ENCODE measurements around the gene ZNF750. TPM values are rescaled to one million over a fixed set of nuclear protein-coding genes. Genes with fewer than 3 reads are reported as not detected.
A peak's percentile ranks its signal among the peaks of the same experiment; 100 is the strongest.

Gene ZNF750
- total RNA-seq, 2 experiments from 2014 or later: not detected

DNA sequence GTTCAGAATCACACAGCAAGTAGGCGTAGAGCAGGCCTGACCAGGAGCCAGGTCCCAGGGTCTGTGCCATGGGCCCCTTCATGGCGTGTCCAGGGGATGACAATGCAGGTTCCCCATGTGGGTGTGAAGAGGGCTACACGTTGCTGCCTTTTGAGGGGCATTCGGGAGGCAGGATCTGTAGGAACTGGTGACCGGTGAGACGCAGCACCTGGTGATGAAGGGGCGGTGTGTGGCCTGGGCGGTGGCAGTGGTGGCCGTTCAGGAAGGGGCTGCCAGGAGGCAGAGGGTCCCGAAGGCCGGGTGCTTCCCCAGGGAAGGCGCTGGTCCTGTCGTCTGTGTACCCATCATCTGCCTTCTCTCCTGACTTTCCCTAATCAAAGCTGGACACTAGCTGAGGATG is 34.6 kb downstream of the ZNF750 start:
- Mint-ChIP-seq H3K27ac (no peak overlapping the region), H3K4me3 (no peak overlapping the region), H3K4me1 (ENCODE audit: low read depth) (peaks cover 3% of the 10 kb centered on the region), H3K9me3 (ENCODE audit: insufficient read depth) (peaks cover 3% of the 10 kb centered on the region), H3K27me3 (ENCODE audit: low read depth) (no peaks in the 10 kb centered on the region), H3K36me3 (ENCODE audit: low read depth) (peaks cover 16% of the 10 kb centered on the region)
- POLR2A ChIA-PET: no interaction called here
- DNase-seq: no peak
- ATAC-seq: no peak
- CTCF ChIA-PET: no interaction called here

DNA sequence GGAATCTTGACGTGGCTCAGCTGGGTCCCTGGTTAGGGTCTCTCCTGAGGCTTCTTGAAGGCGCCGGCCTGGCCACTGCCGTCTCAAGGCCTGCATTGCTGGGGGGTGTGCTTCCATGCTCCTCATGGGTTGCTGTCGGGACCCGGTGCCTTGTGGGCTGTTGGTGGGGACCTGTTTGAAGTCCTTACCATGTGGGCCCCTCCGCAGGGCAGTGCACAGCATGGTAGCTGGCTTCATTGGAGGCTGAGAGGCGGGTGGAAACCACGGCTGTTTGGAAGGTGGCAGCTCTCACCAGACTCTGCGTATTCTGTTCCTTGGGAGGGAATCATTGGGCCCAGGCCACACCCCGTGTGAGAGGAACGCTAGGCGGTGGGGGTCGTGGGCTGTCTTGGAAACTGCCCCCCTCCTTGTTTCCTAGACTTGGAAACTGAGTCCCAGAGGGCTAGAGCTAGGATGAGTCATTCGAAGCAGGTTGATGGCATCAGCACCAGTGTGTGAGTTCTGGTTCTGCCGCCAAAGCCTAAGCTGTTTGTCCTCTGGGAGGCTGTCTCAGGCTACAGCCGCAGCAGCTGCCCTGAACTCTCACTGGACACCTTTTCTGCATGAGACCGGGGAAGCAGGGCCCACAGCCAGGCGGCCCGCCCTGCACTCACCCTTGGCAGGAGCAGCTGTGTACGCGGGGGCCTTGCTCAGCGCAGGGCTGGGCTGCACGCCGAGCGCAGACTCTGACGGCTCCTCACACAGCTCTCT is 35.2 kb downstream of the ZNF750 start:
- POLR2A ChIA-PET: no interaction called here
- DNase-seq (no peak), ATAC-seq (no peak)
- H3K4me3 Mint-ChIP-seq: no peak overlapping the region
- H3K27me3 Mint-ChIP-seq (ENCODE audit: low read depth): no peaks in the 10 kb centered on the region
- H3K27ac Mint-ChIP-seq: no peak overlapping the region
- H3K4me1 Mint-ChIP-seq (ENCODE audit: low read depth): peaks cover 3% of the 10 kb centered on the region
- H3K9me3 Mint-ChIP-seq (ENCODE audit: insufficient read depth): peaks cover 3% of the 10 kb centered on the region
- peaks cover 22% of the 10 kb centered on the region for H3K36me3 Mint-ChIP-seq (ENCODE audit: low read depth)
- CTCF ChIA-PET: no interaction called here

DNA sequence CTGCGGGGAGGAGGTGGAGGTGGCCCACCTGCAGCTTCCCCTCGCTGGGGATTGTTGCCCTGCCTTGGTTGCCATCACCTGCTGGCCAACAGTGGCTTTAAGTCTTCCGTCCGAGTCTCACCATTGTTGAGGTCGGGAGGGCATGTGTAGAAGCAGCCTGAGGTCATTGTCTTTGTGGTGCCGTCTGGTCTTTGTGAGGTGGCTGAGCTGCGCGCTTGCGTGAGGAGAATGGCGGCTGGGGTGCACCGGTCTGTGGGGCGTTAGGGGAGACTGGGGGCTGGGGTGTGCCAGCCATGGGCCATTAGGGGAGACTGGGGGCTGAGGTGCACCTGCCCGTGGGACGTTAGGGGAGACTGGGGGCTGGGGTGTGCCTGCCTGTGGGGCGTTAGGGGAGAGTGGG is 36.2 kb downstream of the ZNF750 start:
- H3K27me3 Mint-ChIP-seq (ENCODE audit: low read depth): no peaks in the 10 kb centered on the region

DNA sequence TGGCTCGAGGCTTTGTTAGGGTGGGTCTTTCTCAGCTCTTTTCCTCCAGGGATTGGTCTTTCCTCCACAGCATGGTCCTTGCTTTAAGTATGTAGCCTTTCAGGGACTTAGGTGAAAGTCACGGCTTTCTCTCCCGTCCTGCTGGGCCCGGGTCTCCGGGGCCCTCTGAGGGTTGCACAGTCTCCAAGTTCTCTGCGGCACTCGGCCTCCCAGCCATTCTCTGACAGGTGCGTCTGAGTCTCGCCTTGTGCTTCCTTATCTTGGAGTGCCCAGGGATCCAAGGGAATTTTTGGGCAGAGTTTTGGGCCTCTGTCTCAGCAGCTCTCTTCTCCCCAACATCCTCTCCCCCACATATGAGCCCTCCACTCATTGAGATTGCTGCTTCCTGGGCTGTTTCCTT is 36.6 kb downstream of the ZNF750 start:
- Mint-ChIP-seq H3K4me1 (ENCODE audit: low read depth) (peaks cover 3% of the 10 kb centered on the region), H3K9me3 (ENCODE audit: insufficient read depth) (peaks cover 3% of the 10 kb centered on the region), H3K27me3 (ENCODE audit: low read depth) (no peaks in the 10 kb centered on the region), H3K27ac (no peak overlapping the region), H3K4me3 (no peak overlapping the region), H3K36me3 (ENCODE audit: low read depth) (peaks cover 24% of the 10 kb centered on the region)
- ATAC-seq: no peak
- ChIA-PET POLR2A (interaction anchor here (1.0 kb wide), 1 partner anchor 61 kb away, joined by 4 read pairs; no protein-coding TSS in a partner anchor), CTCF (no interaction called here)
- no peak for DNase-seq

More for the DNA sequence above, 36.2 kb downstream of the ZNF750 start:
- ChIA-PET CTCF (no interaction called here), POLR2A (no interaction called here)
- Mint-ChIP-seq H3K4me1 (ENCODE audit: low read depth) (peaks cover 3% of the 10 kb centered on the region), H3K27ac (no peak overlapping the region), H3K36me3 (ENCODE audit: low read depth) (peaks cover 22% of the 10 kb centered on the region), H3K9me3 (ENCODE audit: insufficient read depth) (peaks cover 3% of the 10 kb centered on the region), H3K4me3 (no peak overlapping the region)
- ATAC-seq (no peak), DNase-seq (no peak)

DNA sequence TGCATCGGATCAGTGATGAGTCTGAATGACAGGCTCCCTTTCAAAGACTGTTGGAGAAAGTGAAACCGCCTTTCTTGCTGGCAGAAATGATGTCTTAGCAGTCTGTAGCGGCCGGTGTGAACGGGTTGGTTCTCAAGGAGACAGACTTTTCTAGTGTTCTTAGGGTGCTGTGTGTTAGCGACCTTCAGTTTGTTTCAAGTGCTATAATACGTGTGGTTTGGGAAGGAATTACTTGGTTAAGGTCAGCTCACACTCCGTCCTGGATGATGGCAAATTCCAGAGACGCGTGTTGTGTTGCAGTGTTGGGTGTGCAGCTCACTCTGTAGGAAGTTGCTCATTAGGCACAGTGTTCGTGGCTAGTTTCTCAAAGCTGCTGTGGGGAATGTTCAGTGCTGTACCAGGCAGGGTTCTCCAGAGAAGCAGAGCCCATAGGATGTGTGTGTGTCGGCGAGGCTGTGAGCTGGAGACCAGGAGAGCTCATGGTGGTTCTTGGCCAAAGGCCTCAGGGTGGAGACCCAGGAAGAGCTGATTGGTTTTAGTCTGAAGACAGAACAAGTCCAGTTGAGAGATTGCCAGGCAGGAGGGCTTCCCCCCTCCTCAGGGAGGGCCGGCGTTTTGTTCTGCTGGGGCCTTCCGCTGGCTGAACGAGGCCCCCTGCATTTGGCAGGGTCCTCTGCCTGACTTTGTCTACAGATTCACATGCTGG is 37.6 kb downstream of the ZNF750 start:
- CTCF ChIA-PET: no interaction called here
- Mint-ChIP-seq H3K27me3 (ENCODE audit: low read depth) (no peaks in the 10 kb centered on the region), H3K4me1 (ENCODE audit: low read depth) (peaks cover 3% of the 10 kb centered on the region), H3K4me3 (no peak overlapping the region), H3K9me3 (ENCODE audit: insufficient read depth) (peaks cover 3% of the 10 kb centered on the region), H3K36me3 (ENCODE audit: low read depth) (peaks cover 24% of the 10 kb centered on the region), H3K27ac (no peak overlapping the region)
- DNase-seq (no peak), ATAC-seq (no peak)
- POLR2A ChIA-PET: interaction anchor here (1.0 kb wide), 1 partner anchor 62 kb away, joined by 4 read pairs; no protein-coding TSS in a partner anchor

DNA sequence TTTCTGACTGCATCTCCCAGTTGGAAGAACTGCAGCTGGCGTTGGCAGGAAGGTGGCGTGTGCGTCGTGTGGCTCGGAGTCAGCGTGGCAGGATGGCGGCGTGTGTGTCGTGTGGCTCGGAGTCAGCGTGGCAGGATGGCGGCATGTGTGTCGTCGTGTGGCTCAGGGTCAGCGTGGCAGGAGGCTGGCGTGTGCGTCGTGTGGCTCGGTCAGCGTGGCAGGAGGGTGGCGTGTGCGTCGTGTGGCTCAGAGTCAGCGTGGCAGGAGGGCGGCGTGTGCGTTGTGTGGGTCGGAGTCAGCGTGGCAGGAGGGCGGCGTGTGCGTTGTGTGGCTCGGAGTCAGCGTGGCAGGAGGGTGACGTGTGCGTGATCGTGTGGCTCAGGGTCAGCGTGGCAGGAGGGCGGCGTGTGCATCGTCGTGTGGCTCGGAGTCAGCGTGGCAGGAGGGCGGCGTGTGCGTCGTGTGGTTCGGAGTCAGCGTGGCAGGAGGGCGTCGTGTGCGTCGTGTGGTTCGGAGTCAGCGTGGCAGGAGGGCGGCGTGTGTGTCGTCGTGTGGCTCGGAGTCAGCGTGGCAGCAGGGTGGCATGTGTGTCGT is 38.3 kb downstream of the ZNF750 start:
- no peak for ATAC-seq
- ChIA-PET POLR2A (no interaction called here), CTCF (no interaction called here)
- H3K36me3 Mint-ChIP-seq (ENCODE audit: low read depth): peaks cover 24% of the 10 kb centered on the region
- H3K4me3 Mint-ChIP-seq: no peak overlapping the region
- H3K27me3 Mint-ChIP-seq (ENCODE audit: low read depth): no peaks in the 10 kb centered on the region
- DNase-seq: no peak
- H3K4me1 Mint-ChIP-seq (ENCODE audit: low read depth): peaks cover 3% of the 10 kb centered on the region
- peak overlapping the region; percentile 48 for H3K27ac Mint-ChIP-seq
- peaks cover 3% of the 10 kb centered on the region for H3K9me3 Mint-ChIP-seq (ENCODE audit: insufficient read depth)

DNA sequence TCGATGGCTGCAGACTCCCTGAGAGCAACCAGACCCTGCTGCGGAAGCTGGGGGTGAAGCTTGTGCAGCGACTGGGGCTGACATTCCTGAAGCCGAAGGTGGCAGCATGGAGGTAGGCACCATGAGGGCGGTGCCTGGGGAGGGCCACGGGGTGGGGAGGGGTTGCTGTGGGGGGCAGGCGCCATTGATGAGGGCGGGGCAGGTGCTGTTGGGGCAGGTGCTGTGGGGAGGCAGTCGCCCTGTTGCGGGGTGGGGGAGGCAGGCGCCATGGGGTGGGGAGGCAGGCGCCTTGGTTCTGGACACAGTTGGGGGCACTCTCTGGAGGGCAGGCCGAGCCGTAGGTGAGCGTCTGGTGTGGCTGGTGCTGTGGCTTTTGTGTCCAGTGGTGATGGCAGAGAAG is 38.9 kb downstream of the ZNF750 start:
- Mint-ChIP-seq H3K27me3 (ENCODE audit: low read depth) (no peaks in the 10 kb centered on the region), H3K4me3 (no peak overlapping the region), H3K36me3 (ENCODE audit: low read depth) (peaks cover 24% of the 10 kb centered on the region), H3K4me1 (ENCODE audit: low read depth) (peaks cover 3% of the 10 kb centered on the region), H3K9me3 (ENCODE audit: insufficient read depth) (peaks cover 3% of the 10 kb centered on the region), H3K27ac (no peak overlapping the region)
- ChIA-PET POLR2A (no interaction called here), CTCF (no interaction called here)
- no peak for DNase-seq
- no peak for ATAC-seq

DNA sequence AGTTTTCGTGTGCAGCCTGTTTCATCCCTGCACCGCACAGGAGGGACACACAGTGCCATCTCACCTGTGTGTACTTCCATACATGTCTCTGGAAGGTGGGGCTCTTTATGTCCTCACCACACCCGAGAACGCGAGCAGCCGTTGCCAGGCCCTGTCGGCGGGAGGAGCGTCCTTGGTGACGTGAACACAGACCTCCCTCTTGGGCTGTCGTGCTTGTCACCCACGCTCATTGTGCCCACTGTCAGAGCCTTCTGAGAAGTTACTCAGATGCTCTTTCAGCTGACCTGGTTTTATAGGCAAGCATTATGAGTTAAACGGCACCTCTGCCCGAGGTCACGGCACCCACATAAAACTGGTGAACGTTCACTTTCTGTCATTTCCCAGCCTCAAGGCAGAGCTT is 40.2 kb downstream of the ZNF750 start:
- no peaks in the 10 kb centered on the region for H3K27me3 Mint-ChIP-seq (ENCODE audit: low read depth)
- CTCF ChIA-PET: interaction anchor here (0.9 kb wide), 1 partner anchor 18 kb away, joined by 3 read pairs; no protein-coding TSS in a partner anchor
- H3K27ac Mint-ChIP-seq: no peak overlapping the region
- POLR2A ChIA-PET: no interaction called here
- ATAC-seq (no peak), DNase-seq (no peak)
- peaks cover 3% of the 10 kb centered on the region for H3K4me1 Mint-ChIP-seq (ENCODE audit: low read depth)
- peaks cover 3% of the 10 kb centered on the region for H3K9me3 Mint-ChIP-seq (ENCODE audit: insufficient read depth)
- no peak overlapping the region for H3K4me3 Mint-ChIP-seq
- H3K36me3 Mint-ChIP-seq (ENCODE audit: low read depth): peaks cover 24% of the 10 kb centered on the region

DNA sequence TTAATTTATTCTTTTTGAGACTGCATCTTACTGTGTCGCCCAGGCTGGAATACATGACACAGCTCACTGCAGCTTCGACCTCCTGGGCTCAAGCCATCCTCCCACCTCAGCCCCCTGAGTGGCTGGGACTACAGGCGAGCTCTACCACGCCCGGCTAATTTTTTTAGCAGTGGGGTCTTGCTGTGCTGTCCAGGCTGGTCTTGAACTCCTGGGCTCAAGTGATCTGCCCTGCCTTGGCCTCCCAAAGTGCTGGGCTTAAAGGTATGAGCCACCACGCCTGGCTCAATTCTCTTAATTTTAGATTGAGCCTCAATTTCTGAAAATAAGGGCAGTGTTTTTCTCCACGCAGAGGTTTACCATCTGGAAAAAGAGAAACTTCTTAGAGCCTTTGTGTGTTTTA is 41.1 kb downstream of the ZNF750 start:
- DNase-seq (no peak), ATAC-seq (no peak)
- Mint-ChIP-seq H3K9me3 (ENCODE audit: insufficient read depth) (peaks cover 3% of the 10 kb centered on the region), H3K27me3 (ENCODE audit: low read depth) (no peaks in the 10 kb centered on the region), H3K36me3 (ENCODE audit: low read depth) (peaks cover 24% of the 10 kb centered on the region), H3K27ac (no peak overlapping the region), H3K4me3 (no peak overlapping the region), H3K4me1 (ENCODE audit: low read depth) (peaks cover 3% of the 10 kb centered on the region)
- ChIA-PET POLR2A (interaction anchor here (0.6 kb wide), 1 partner anchor 344 kb away, joined by 3 read pairs; no protein-coding TSS in a partner anchor), CTCF (no interaction called here)

DNA sequence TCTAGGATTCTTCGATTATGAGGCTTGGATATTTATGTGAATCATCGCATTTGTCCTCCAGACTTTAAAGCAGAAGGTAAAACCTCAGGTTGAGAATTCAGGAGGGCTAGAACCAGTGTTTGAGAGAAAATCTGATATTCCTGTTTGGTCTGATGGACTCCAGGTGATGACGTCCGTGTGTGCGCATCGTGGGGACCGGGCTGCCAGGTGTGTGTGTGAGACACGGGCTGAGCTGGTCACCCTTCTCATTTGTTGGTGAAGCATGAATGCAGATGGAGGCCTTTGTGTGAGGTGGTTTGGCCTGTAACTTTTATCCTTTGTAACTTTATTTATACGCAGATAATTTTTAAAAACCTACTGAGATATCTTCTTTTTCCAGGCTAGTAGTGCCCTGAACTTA is 42.8 kb downstream of the ZNF750 start:
- Mint-ChIP-seq H3K36me3 (ENCODE audit: low read depth) (peaks cover 23% of the 10 kb centered on the region), H3K4me1 (ENCODE audit: low read depth) (peaks cover 3% of the 10 kb centered on the region), H3K27me3 (ENCODE audit: low read depth) (no peaks in the 10 kb centered on the region), H3K4me3 (no peak overlapping the region), H3K9me3 (ENCODE audit: insufficient read depth) (peaks cover 3% of the 10 kb centered on the region), H3K27ac (no peak overlapping the region)
- ATAC-seq: no peak
- POLR2A ChIA-PET: no interaction called here
- DNase-seq: no peak
- CTCF ChIA-PET: no interaction called here

DNA sequence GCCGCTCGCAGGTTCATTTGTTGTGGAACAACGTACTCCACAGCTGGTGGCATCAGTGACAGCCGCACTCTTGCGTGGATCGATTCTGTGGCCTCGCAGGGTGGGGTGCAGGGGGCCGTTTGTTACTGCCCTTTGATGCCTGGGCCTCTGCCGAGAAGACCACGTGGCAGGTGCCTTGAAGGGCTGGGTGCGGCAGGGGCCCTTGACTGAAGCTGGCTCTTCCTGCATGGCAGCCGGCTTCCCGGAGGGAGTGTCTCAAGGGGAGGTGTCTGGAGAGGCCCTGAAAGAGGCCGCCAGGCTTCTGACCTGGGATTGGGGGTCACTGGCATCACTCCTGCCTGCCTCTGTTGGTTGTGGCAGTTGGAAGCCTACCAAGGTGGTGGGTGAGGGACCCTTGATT is 44.2 kb downstream of the ZNF750 start:
- Mint-ChIP-seq H3K4me3 (no peak overlapping the region), H3K4me1 (ENCODE audit: low read depth) (no peaks in the 10 kb centered on the region), H3K9me3 (ENCODE audit: insufficient read depth) (no peaks in the 10 kb centered on the region), H3K27ac (no peak overlapping the region), H3K27me3 (ENCODE audit: low read depth) (no peaks in the 10 kb centered on the region), H3K36me3 (ENCODE audit: low read depth) (peaks cover 12% of the 10 kb centered on the region)
- no peak for DNase-seq
- no peak for ATAC-seq
- CTCF ChIA-PET: no interaction called here
- POLR2A ChIA-PET: no interaction called here

DNA sequence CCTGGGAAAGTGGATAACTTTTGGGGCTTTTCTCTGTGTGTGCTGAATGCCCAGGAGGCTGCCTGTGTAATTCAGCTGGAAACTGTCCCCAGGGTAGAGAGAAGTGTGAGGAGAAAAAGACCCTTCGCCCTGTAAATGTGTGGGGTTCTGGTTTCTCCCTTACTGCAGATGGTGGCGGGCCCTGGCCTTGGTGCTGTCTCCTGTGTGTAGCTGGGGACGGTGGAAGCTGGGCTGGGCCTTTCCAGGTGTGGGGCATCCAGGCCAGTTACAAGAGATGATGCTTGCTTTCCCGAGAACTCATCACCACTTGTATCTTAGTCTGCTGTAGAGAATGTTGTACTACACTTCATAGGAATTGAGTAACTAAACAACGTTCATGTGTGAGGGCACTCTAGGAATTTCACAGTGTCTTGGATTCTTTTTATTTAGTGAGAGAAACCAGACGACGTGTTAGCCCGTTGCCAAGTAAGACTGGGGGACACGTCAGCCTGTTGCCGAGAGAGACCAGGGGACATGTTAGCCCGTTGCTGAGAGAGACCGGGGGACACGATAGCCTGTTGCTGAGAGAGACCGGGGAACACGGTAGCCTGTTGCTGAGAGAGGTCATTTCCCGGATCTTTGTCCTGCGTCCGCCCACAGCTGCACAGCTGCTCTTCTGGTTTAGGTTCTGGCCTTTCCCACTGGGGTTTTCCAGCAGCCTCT is 44.9 kb downstream of the ZNF750 start:
- ChIA-PET CTCF (no interaction called here), POLR2A (no interaction called here)
- Mint-ChIP-seq H3K4me3 (no peak overlapping the region), H3K36me3 (ENCODE audit: low read depth) (peaks cover 5% of the 10 kb centered on the region), H3K4me1 (ENCODE audit: low read depth) (no peaks in the 10 kb centered on the region), H3K27ac (no peak overlapping the region), H3K27me3 (ENCODE audit: low read depth) (no peaks in the 10 kb centered on the region), H3K9me3 (ENCODE audit: insufficient read depth) (no peaks in the 10 kb centered on the region)
- DNase-seq (no peak), ATAC-seq (no peak)

All from activated CD8-positive, alpha-beta T cell treated with anti-CD3 and anti-CD28 coated beads, Interleukin-2, amount 10 ng/mL, durations not matched to agents 7 days and 5 days (primary cell).